Cardiac muscle cell (in vitro differentiated cells and primary cell): ENCODE measurements around the gene CRYGC. TPM values are rescaled to one million over a fixed set of nuclear protein-coding genes. Genes with fewer than 3 reads are reported as not detected.
A peak's percentile ranks its signal among the peaks of the same experiment; 100 is the strongest.

Experiments used
- DNase-seq, 2 donors: peaks; one replicate each; pipeline versions ENCODE4 v3.0.0 to v3.0.0-alpha.2; 2010 to 2017; ENCODE audit warnings: low read depth in 1 of 2, low spot score in 1 of 2
- H3K27ac ChIP-seq: fragments of 200-600 bp; sonication (generic); 2 replicates; pipeline ENCODE4 v1.5.1; 2016
- H3K27me3 ChIP-seq: fragments of 200-600 bp; sonication (generic); 2 replicates; pipeline ENCODE4 v1.6.0; 2016; ENCODE audit warnings: control low read depth
- H3K36me3 ChIP-seq: fragments of 200-600 bp; sonication (generic); 2 replicates; pipeline ENCODE4 v1.5.1; 2016; ENCODE audit warnings: control low read depth
- H3K4me1 ChIP-seq: fragments of 200-600 bp; sonication (generic); 2 replicates; pipeline ENCODE4 v1.8.1; 2017; ENCODE audit warnings: low read depth, mild to moderate bottlenecking, mixed run types
- H3K4me3 ChIP-seq: fragments of 200-600 bp; sonication (generic); 2 replicates; pipeline ENCODE4 v1.5.1; 2016; ENCODE audit warnings: mild to moderate bottlenecking
- H3K9me3 ChIP-seq: fragments of 200-600 bp; sonication (generic); 2 replicates; pipeline ENCODE4 v1.5.1; 2017; ENCODE audit warnings: low read depth, mild to moderate bottlenecking, control low read depth
- CTCF ChIP-seq: IDR thresholded peaks from 2 replicates; pipeline ENCODE4 v1.5.1; 2012; ENCODE audit warnings: low read depth, mild to moderate bottlenecking, low read length
- polyA plus RNA-seq: library from polyadenylated mRNA; unstranded; fragments of >200 nt; fragmentation: Nextera tagmentation; extraction: Ambion mirVana; gene quantifications from 2 replicates; pipeline ENCODE4 v1.2.1, GENCODE V29; 2016
- total RNA-seq: library from RNA; depleted of rRNA; stranded (reverse); fragments of >200 nt; gene quantifications from 2 replicates; pipeline ENCODE4 v1.2.3, GENCODE V29; 2016

CRYGC gene
- total and polyA plus RNA-seq, 2 experiments from 2014 or later = not detected

- no peaks in the 10 kb centered on the region for H3K4me1 ChIP-seq
- no peak for TF ChIP-seq CTCF
These were observed 21.3 kb upstream of the CRYGC start for GRCh38 chr2:208150956-208151355.

GRCh38 chr2:208150094-208150493, 20.5 kb upstream of the CRYGC start:
- H3K27me3 ChIP-seq = no peaks in the 10 kb centered on the region
- H3K9me3 ChIP-seq = no peaks in the 10 kb centered on the region
- no peak for TF ChIP-seq CTCF
- H3K36me3 ChIP-seq = no peaks in the 10 kb centered on the region
- no peaks in the 10 kb centered on the region for H3K4me1 ChIP-seq
- no peak overlapping the region for H3K27ac ChIP-seq
- H3K4me3 ChIP-seq = no peak overlapping the region
- no peak for DNase-seq

More at GRCh38 chr2:208150956-208151355, 21.3 kb upstream of the CRYGC start:
- no peak overlapping the region for H3K27ac ChIP-seq
- no peaks in the 10 kb centered on the region for H3K27me3 ChIP-seq
- H3K4me3 ChIP-seq = no peak overlapping the region
- DNase-seq = no peak
- H3K36me3 ChIP-seq = no peaks in the 10 kb centered on the region
- H3K9me3 ChIP-seq = no peaks in the 10 kb centered on the region

GRCh38 chr2:208148803-208149202, 19.2 kb upstream of the CRYGC start:
- Histone ChIP-seq H3K9me3 (no peaks in the 10 kb centered on the region), H3K27me3 (no peaks in the 10 kb centered on the region), H3K27ac (no peak overlapping the region), H3K36me3 (no peaks in the 10 kb centered on the region), H3K4me1 (no peaks in the 10 kb centered on the region), H3K4me3 (no peak overlapping the region)
- TF ChIP-seq CTCF = peak; percentile 8
- DNase-seq = no peak

- no peak for TF ChIP-seq CTCF
- Histone ChIP-seq H3K4me3 (no peak overlapping the region), H3K27me3 (no peaks in the 10 kb centered on the region), H3K9me3 (no peaks in the 10 kb centered on the region), H3K36me3 (no peaks in the 10 kb centered on the region), H3K4me1 (no peaks in the 10 kb centered on the region), H3K27ac (no peak overlapping the region)
- DNase-seq = no peak
These were observed 18.1 kb upstream of the CRYGC start for GRCh38 chr2:208147759-208148158.

GRCh38 chr2:208147008-208147407, 17.4 kb upstream of the CRYGC start:
- H3K27ac ChIP-seq = no peak overlapping the region
- no peaks in the 10 kb centered on the region for H3K36me3 ChIP-seq
- no peak overlapping the region for H3K4me3 ChIP-seq
- H3K9me3 ChIP-seq = no peaks in the 10 kb centered on the region
- no peaks in the 10 kb centered on the region for H3K27me3 ChIP-seq
- no peak for DNase-seq
- TF ChIP-seq CTCF = no peak
- no peaks in the 10 kb centered on the region for H3K4me1 ChIP-seq

- Histone ChIP-seq H3K4me1 (no peaks in the 10 kb centered on the region), H3K36me3 (no peaks in the 10 kb centered on the region), H3K27me3 (no peaks in the 10 kb centered on the region), H3K27ac (no peak within 1 kb of the TSS), H3K9me3 (no peaks in the 10 kb centered on the region), H3K4me3 (no peak within 1 kb of the TSS)
- no peak for DNase-seq
- TF ChIP-seq CTCF = no peak
These were observed 16.4 kb upstream of the CRYGC start, which contains the start of gene CRYGB for GRCh38 chr2:208146006-208146405. Gene CRYGB, minus strand, starts transcription at chr2:208146158. Its CDS starts 38 bp downstream, at chr2:208146120.
